Measurements from ENCODE around the gene POU2F1. TPM values are rescaled to one million over a fixed set of nuclear protein-coding genes. Genes with fewer than 3 reads are reported as not detected.
A peak's percentile ranks its signal among the peaks of the same experiment; 100 is the strongest.

The POU2F1 gene
- total and polyA plus RNA-seq, 12 donors = 1.3 to 13.9 (median 10.1) TPM

GRCh38 chr1:167441222-167441621, 220.5 kb downstream of the POU2F1 start:
- H3K27me3 ChIP-seq = peaks cover 0 to 27% (median 11%) of the 10 kb centered on the region in 7 donors
- H3K27ac ChIP-seq = no peak overlapping the region
- intact Hi-C loops (cut with DNase I) = loop anchor here (1.0 to 10.0 kb wide), 9 partner anchors 39 to 374 kb away; no protein-coding TSS in a partner anchor
- ATAC-seq (no peak), DNase-seq (no peak)
- no peaks in the 10 kb centered on the region for H3K36me3 ChIP-seq
- 91 to 98% methylated on average over 3 of the region's 3 CpGs for WGBS, 2 donors
- H3K4me3 ChIP-seq = no peak overlapping the region
- no peaks in the 10 kb centered on the region for H3K9me3 ChIP-seq
- H3K4me1 ChIP-seq = peaks cover 0 to 19% (median 9%) of the 10 kb centered on the region in 9 donors
- TF ChIP-seq CTCF (IDR thresholded peaks at IDR 0.05) = no peak

- no peaks in the 10 kb centered on the region for H3K36me3 ChIP-seq
- peaks cover 0 to 33% (median 11%) of the 10 kb centered on the region in 7 donors for H3K27me3 ChIP-seq
- ATAC-seq (peak; percentile 88 to 97 (median 94)), DNase-seq (peak; percentile 83 to 87)
- no peak overlapping the region for H3K4me3 ChIP-seq
- WGBS, 2 donors = 48 to 49% methylated on average over 12 of the region's 12 CpGs
- intact Hi-C loops (cut with DNase I) = loop anchor here (1.0 to 10.0 kb wide), 11 partner anchors 40 to 377 kb away; no protein-coding TSS in a partner anchor
- H3K4me1 ChIP-seq = peaks cover 0 to 25% (median 9%) of the 10 kb centered on the region in 9 donors
- H3K27ac ChIP-seq = no peak overlapping the region
- H3K9me3 ChIP-seq = no peaks in the 10 kb centered on the region
- peak; percentile 80 to 95 (median 91) for TF ChIP-seq CTCF (IDR thresholded peaks at IDR 0.05)
Observed at GRCh38 chr1:167442142-167442848, 221.6 kb downstream of the POU2F1 start.

DNA sequence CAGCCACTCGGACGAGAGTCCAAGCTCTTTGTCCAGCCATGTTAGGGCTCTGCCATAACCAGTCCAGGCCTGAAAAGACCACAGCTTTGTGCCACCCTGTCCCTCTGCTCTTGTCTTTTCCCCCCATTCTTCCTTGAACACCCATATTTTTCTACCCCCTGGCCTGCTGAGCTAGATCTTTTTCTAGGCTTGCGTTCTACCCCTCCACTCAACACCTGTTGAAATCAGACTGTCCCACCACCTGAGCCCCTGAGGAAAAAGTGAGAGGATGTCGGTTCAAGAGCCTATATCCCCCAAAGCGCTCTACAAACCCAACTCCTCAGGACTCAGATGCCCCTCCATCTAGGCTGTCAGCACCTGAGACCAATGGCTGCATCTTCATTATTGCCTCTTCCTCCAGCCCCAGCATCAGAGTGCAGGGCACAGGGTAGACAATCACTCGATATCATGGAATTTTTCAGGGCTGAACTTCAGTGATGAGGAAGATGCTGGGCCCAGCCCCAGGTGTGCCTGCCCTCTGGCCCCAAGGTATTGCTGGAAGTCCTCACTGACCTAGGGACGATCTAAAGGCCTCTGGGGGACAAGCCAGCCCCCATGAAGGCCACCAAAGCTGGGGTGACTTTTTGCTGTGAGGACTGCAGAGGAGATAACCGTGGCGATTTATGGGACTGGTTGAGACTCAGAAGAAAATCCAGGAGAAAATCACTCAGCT, 222.3 kb downstream of the POU2F1 start:
- DNase-seq = no peak
- peaks cover 0 to 29% (median 9%) of the 10 kb centered on the region in 9 donors for H3K4me1 ChIP-seq
- H3K4me3 ChIP-seq = no peak overlapping the region
- H3K27me3 ChIP-seq = peaks cover 0 to 32% (median 11%) of the 10 kb centered on the region in 7 donors
- ATAC-seq = peak in 1 of 8 donors; percentile 13
- WGBS, 2 donors = 86 to 88% methylated on average over 9 of the region's 9 CpGs
- no peaks in the 10 kb centered on the region for H3K36me3 ChIP-seq
- no peak for TF ChIP-seq CTCF (IDR thresholded peaks at IDR 0.05)
- H3K9me3 ChIP-seq = no peaks in the 10 kb centered on the region
- H3K27ac ChIP-seq = no peak overlapping the region
- intact Hi-C loops (cut with DNase I) = loop anchor here (1.0 to 10.0 kb wide), 11 partner anchors 41 to 378 kb away; no protein-coding TSS in a partner anchor

GRCh38 chr1:167443757-167444156, 223.1 kb downstream of the POU2F1 start:
- Histone ChIP-seq H3K27me3 (peaks cover 0 to 25% (median 9%) of the 10 kb centered on the region in 7 donors), H3K4me1 (peaks cover 0 to 33% (median 9%) of the 10 kb centered on the region in 9 donors), H3K9me3 (no peaks in the 10 kb centered on the region), H3K36me3 (no peaks in the 10 kb centered on the region), H3K4me3 (no peak overlapping the region), H3K27ac (no peak overlapping the region)
- DNase-seq (no peak), ATAC-seq (no peak)
- intact Hi-C loops (cut with DNase I) = loop anchor here in 8 of 10 donors (2.0 to 10.0 kb wide), 9 partner anchors 41 to 379 kb away; no protein-coding TSS in a partner anchor
- 90 to 91% methylated on average over 5 of the region's 5 CpGs for WGBS, 2 donors
- TF ChIP-seq CTCF (IDR thresholded peaks at IDR 0.05) = no peak
